HG03045 (cell line): ENCODE results near the gene ST3GAL3.

ENCODE experiments used
- ATAC-seq: cut with Tn5 transposase; IDR thresholded peaks from one replicate; pipeline ENCODE4 v1.9.1; 2021; ENCODE audit warnings: mild to moderate bottlenecking, moderate library complexity; ENCODE audit not compliant: unreplicated experiment

Gene ST3GAL3

GRCh38 chr1:43977376-43978263 lies 270.3 kb downstream of the ST3GAL3 start:
- no peak for ATAC-seq

GRCh38 chr1:43978264-43978550 lies 270.9 kb downstream of the ST3GAL3 start:
- no peak for ATAC-seq

GRCh38 chr1:43978551-43979260 lies 271.4 kb downstream of the ST3GAL3 start, which contains the start of gene B4GALT2:
TSS of gene B4GALT2 (plus strand) at chr1:43979210. CDS start at chr1:43981161, 1,951 bp downstream.
- no peak for ATAC-seq

GRCh38 chr1:43979261-43979527 lies 271.9 kb downstream of the ST3GAL3 start:
- ATAC-seq, result no peak

- ATAC-seq, result no peak
Measured at GRCh38 chr1:43979528-43980254, 272.4 kb downstream of the ST3GAL3 start.

- ATAC-seq, result no peak
Measured at GRCh38 chr1:43980255-43981134, 273.2 kb downstream of the ST3GAL3 start.
